ENCODE results near the gene CACNG4. TPM values are rescaled to one million over a fixed set of nuclear protein-coding genes. Genes with fewer than 3 reads are reported as not detected.

CACNG4 gene
- total RNA-seq, 1 experiment from 2014 or later: 46.3 TPM

GRCh38 chr17:66990047-66990446 lies 25.5 kb downstream of the CACNG4 start:
- BruUV-seq (replicated peaks): no TSS peak
- Histone ChIP-seq H3K27me3 (ENCODE audit: insufficient read depth, low read depth) (no peaks in the 10 kb centered on the region), H3K4me1 (replicated peaks; ENCODE audit: insufficient read depth) (no peaks in the 10 kb centered on the region), H3K27ac (no peak overlapping the region), H3F3A (ENCODE audit: insufficient read depth, low read depth) (no peaks in the 10 kb centered on the region), H3K36me3 (ENCODE audit: low read depth) (no peaks in the 10 kb centered on the region), H3K4me2 (no peak overlapping the region), H3K9me3 (ENCODE audit: insufficient read depth, low read depth) (no peaks in the 10 kb centered on the region), H2AFZ (no peak overlapping the region), H3K79me2 (ENCODE audit: low read depth) (no peaks in the 10 kb centered on the region), H3K4me3 (no peak overlapping the region), H3K9me2 (ENCODE audit: insufficient read depth) (no peaks in the 10 kb centered on the region), H4K20me1 (ENCODE audit: insufficient read depth) (no peaks in the 10 kb centered on the region)
- no peak for DNase-seq
- POLR2A ChIA-PET (ENCODE audit: unreplicated experiment): no interaction called here
- intact Hi-C loops (cut with micrococcal nuclease; ENCODE audit: unreplicated experiment): no loop called here
- CTCF ChIA-PET: no interaction called here
- TF ChIP-seq EZH2 (IDR thresholded peaks at IDR 0.05; ENCODE audit: low read depth) (no peak), CTCF (conservative IDR thresholded peaks at IDR 0.05) (no peak)

DNA sequence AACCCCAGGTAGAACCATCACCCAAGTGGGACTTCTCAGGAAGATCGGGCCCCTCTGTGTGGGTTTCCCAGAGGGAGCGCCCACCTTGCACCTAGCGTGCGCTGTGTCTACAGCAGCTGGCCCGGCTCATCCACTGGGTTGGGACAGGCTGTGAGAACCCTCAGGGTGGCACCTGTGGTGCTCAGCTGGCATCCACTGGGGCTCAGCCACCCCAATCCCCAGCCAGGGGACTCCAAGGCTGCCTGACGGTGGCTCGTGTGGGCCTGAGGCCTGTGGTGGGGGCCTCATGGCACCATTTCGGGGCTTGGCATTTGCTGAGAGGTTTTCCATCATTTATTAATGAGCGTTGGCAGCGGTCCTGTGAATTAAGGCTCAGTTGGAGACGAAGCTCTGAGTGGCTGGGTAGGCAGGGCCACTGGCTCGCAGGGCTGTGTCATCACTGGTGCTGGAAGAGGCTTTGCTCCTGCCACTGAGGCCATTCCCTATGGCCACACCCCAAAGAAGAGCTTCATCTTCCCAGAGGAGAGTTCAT lies 28.5 kb downstream of the CACNG4 start:
- Histone ChIP-seq H3K4me2 (no peak overlapping the region), H3K9me3 (ENCODE audit: insufficient read depth, low read depth) (no peaks in the 10 kb centered on the region), H3K36me3 (ENCODE audit: low read depth) (no peaks in the 10 kb centered on the region), H3K4me3 (no peak overlapping the region), H2AFZ (no peak overlapping the region), H3K27ac (no peak overlapping the region), H3K4me1 (replicated peaks; ENCODE audit: insufficient read depth) (no peaks in the 10 kb centered on the region), H3K79me2 (ENCODE audit: low read depth) (no peaks in the 10 kb centered on the region), H3F3A (ENCODE audit: insufficient read depth, low read depth) (no peaks in the 10 kb centered on the region), H4K20me1 (ENCODE audit: insufficient read depth) (no peaks in the 10 kb centered on the region), H3K9me2 (ENCODE audit: insufficient read depth) (no peaks in the 10 kb centered on the region), H3K27me3 (ENCODE audit: insufficient read depth, low read depth) (no peaks in the 10 kb centered on the region)
- POLR2A ChIA-PET (ENCODE audit: unreplicated experiment): no interaction called here
- TF ChIP-seq CTCF (conservative IDR thresholded peaks at IDR 0.05) (no peak), EZH2 (IDR thresholded peaks at IDR 0.05; ENCODE audit: low read depth) (no peak)
- CTCF ChIA-PET: no interaction called here
- no TSS peak for BruUV-seq (replicated peaks)
- DNase-seq: no peak
- intact Hi-C loops (cut with micrococcal nuclease; ENCODE audit: unreplicated experiment): no loop called here

- CTCF ChIA-PET: interaction anchor here (0.6 kb wide), 1 partner anchor 70 kb away, joined by 6 read pairs; no protein-coding TSS in a partner anchor
- POLR2A ChIA-PET (ENCODE audit: unreplicated experiment): no interaction called here
- intact Hi-C loops (cut with micrococcal nuclease; ENCODE audit: unreplicated experiment): no loop called here
Measured at GRCh38 chr17:66994361-66994760, 29.9 kb downstream of the CACNG4 start.

More at GRCh38 chr17:66994361-66994760, 29.9 kb downstream of the CACNG4 start:
- TF ChIP-seq EZH2 (IDR thresholded peaks at IDR 0.05; ENCODE audit: low read depth) (no peak), CTCF (conservative IDR thresholded peaks at IDR 0.05) (no peak)
- no peaks in the 10 kb centered on the region for H4K20me1 ChIP-seq (ENCODE audit: insufficient read depth)
- H3K36me3 ChIP-seq (ENCODE audit: low read depth): no peaks in the 10 kb centered on the region
- no peak overlapping the region for H2AFZ ChIP-seq
- H3K4me3 ChIP-seq: no peak overlapping the region
- DNase-seq: no peak
- no peaks in the 10 kb centered on the region for H3K27me3 ChIP-seq (ENCODE audit: insufficient read depth, low read depth)
- no peaks in the 10 kb centered on the region for H3F3A ChIP-seq (ENCODE audit: insufficient read depth, low read depth)
- H3K9me2 ChIP-seq (ENCODE audit: insufficient read depth): no peaks in the 10 kb centered on the region
- no peaks in the 10 kb centered on the region for H3K4me1 ChIP-seq (replicated peaks; ENCODE audit: insufficient read depth)
- no peak overlapping the region for H3K4me2 ChIP-seq
- H3K79me2 ChIP-seq (ENCODE audit: low read depth): no peaks in the 10 kb centered on the region
- BruUV-seq (replicated peaks): no TSS peak
- H3K9me3 ChIP-seq (ENCODE audit: insufficient read depth, low read depth): no peaks in the 10 kb centered on the region
- no peak overlapping the region for H3K27ac ChIP-seq

Data from PC-9 (cell line).